ENCODE data around the gene PMEL.

The PMEL gene

DNA sequence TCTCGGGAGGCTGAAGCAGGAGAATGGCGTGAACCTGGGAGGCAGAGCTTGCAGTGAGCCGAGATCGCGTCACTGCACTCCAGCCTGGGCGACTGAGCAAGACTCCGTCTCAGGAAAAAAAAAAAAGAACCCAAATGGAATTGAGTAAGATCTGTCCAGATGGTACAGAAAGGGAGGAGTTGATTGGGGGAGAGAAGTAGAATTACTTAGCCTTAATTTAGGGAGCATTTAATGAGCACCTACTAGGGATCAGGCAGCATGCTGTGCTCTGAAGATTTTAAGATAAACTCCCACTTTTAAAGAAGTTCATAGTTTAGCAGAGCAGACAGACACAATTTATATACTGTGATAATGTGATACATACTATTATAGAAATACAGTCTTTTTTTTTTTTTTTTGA lies 12.6 kb upstream of the PMEL start:
- DNase-seq (ENCODE audit: extremely low read depth, low read depth) = no peak
- TF ChIP-seq, protein P1, sequence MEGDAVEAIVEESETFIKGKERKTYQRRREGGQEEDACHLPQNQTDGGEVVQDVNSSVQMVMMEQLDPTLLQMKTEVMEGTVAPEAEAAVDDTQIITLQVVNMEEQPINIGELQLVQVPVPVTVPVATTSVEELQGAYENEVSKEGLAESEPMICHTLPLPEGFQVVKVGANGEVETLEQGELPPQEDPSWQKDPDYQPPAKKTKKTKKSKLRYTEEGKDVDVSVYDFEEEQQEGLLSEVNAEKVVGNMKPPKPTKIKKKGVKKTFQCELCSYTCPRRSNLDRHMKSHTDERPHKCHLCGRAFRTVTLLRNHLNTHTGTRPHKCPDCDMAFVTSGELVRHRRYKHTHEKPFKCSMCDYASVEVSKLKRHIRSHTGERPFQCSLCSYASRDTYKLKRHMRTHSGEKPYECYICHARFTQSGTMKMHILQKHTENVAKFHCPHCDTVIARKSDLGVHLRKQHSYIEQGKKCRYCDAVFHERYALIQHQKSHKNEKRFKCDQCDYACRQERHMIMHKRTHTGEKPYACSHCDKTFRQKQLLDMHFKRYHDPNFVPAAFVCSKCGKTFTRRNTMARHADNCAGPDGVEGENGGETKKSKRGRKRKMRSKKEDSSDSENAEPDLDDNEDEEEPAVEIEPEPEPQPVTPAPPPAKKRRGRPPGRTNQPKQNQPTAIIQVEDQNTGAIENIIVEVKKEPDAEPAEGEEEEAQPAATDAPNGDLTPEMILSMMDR (IDR thresholded peaks at IDR 0.05; ENCODE audit: low read depth, low read length) = no peak

DNA sequence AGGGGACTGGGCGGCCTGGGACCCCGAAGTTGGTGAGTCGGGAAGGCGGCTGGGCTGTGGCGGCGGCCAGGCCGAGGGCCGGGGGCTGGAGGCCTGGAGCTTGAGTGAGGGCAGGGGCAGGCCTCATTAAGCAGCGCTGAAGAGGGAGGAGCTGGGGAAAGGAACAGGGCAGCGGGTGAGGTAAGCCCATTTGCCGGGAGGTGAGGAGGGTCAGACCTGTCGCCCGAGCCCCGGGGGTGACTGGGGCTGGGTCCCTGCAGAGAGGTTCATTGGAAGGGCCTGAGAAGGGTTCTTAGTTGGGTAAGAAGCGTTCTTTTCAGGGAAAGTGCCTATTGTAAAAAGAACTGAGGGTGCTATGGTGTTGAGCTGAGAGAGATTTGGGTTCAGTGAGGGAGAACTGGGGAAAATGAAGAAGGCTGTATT lies 8.5 kb upstream of the PMEL start:
- no peak for DNase-seq (ENCODE audit: extremely low read depth, low read depth)
- TF ChIP-seq, protein P1 (IDR thresholded peaks at IDR 0.05; ENCODE audit: low read depth, low read length) = no peak

DNA sequence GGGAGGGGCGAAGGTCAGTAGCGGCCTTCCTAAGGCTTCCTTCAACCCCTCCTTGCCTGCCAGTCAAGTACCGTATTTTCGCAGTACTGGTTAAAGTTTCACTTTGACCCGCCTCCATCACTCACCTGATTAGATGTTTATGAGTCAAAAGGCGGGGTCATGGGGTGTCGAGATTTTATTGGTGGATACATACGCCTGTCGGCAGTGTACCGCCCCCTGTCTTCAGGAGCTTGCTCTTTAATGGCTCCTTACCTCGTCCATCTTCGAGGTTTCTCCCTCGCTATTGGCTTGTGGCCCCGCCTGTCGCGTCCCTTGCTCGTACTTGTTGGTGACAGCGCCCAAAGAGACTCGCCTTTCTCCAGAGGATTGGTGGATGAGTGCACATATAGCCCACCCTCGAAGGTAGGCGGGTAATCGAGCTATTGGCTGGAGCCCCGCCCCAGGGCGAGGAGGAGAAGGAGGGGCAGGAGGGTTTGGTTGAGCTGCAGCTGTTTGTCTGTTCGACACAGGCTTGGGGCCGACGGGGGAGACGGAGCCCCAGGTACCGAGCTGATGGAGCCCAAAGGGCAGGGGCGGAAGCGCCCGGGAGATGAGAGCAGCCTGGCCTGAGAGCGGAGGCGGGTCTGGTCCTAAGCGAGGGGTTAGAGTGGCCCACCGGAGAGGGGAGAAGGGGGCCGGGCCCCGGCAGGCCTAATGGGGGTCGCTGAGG lies 7.9 kb upstream of the PMEL start, which contains the start of gene RAB5B:
RAB5B (plus strand) TSS at position 480 of the 709 bp plus-strand sequence. CDS start 12,883 bp downstream, outside the sequence.
- peak; percentile 100 for DNase-seq (ENCODE audit: extremely low read depth, low read depth)
- TF ChIP-seq, protein P1 (IDR thresholded peaks at IDR 0.05; ENCODE audit: low read depth, low read length) = no peak

DNA sequence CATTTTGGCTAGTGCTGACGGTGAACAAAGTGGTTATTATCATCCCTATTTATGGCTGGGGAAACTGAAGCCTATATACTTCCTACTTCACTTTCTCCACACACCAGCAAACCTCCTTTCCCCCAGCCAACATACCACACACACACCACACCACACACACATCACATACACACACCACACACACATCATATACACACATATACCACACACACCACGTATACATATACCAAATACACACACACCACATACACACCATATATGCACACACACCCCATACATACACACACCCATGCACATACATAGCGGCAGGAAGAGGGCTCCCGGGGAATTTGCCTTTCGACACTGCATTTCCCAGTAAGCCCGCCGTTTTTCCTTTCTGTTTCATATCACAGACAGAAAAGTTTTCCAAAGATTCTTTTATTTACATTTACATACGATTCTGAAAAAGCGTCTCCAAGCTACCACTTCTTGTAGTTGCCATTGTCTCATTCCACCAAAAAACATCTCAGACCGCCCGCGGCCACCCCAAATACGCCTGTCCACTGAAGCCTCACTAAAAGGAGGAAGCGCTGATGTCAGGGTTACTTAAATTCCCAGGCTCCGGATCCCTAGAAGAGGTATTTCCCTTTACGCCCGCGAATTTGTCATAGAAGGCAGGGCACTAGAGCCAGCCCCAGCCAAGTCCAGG lies 7.2 kb upstream of the PMEL start:
- no peak for DNase-seq (ENCODE audit: extremely low read depth, low read depth)
- TF ChIP-seq, protein P1 (IDR thresholded peaks at IDR 0.05; ENCODE audit: low read depth, low read length) = no peak

DNA sequence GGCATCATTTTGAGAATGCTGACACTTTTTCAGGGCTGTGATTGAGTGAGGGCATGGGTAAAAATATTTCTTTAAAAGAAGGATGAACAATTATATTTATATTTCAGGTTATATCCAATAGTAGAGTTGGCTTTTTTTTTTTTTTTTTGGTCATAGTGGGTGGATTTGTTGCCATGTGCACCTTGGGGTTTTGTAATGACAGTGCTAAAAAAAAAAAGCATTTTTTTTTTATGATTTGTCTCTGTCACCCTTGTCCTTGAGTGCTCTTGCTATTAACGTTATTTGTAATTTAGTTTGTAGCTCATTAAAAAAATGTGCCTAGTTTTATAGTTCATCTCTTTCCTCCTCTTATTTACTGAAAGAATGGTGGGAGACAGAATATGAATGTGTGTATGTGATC lies 6.6 kb upstream of the PMEL start:
- DNase-seq (ENCODE audit: extremely low read depth, low read depth) = no peak
- TF ChIP-seq, protein P1 (IDR thresholded peaks at IDR 0.05; ENCODE audit: low read depth, low read length) = no peak

DNA sequence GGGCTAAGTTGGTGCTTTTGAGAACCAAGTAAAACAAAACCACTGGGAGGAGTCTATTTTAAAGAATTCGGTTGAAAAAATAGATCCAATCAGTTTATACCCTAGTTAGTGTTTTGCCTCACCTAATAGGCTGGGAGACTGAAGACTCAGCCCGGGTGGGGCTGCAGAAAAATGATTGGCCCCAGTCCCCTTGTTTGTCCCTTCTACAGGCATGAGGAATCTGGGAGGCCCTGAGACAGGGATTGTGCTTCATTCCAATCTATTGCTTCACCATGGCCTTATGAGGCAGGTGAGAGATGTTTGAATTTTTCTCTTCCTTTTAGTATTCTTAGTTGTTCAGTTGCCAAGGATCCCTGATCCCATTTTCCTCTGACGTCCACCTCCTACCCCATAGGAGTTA lies 6.2 kb upstream of the PMEL start:
- DNase-seq (ENCODE audit: extremely low read depth, low read depth) = no peak
- TF ChIP-seq, protein P1 (IDR thresholded peaks at IDR 0.05; ENCODE audit: low read depth, low read length) = no peak

DNA sequence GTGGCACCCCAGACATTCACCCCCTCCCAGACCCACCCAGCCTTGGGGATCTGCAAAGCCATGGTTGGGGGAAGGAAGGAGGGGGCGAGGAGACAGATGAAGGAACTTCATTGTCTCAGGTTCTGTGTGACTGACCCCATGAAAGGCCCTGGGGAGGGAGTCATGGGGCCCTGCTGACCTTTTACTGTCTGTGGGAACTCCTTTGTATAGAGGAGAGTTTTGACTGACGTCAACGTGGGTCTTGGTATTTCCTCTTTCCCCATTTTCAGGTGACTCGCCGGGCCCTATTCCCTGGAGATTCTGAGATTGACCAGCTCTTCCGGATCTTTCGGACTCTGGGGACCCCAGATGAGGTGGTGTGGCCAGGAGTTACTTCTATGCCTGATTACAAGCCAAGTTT lies 4.9 kb upstream of the PMEL start:
- DNase-seq (ENCODE audit: extremely low read depth, low read depth) = no peak

More for the DNA sequence above, 4.9 kb upstream of the PMEL start:
- TF ChIP-seq, protein P1 (IDR thresholded peaks at IDR 0.05; ENCODE audit: low read depth, low read length) = no peak

Data from AG09319 (cell line).